ENCODE results near the gene BMI1. TPM values are rescaled to one million over a fixed set of nuclear protein-coding genes. Genes with fewer than 3 reads are reported as not detected.

The BMI1 gene
- total RNA-seq, 6 experiments from 2014 or later = 23.7 to 36.6 (median 27.8) TPM

GRCh38 chr10:22374489-22375126 lies 53.7 kb downstream of the BMI1 start:
- no peak for DNase-seq
- Histone ChIP-seq H3K4me1 (no peaks in the 10 kb centered on the region), H3K27me3 (no peaks in the 10 kb centered on the region), H3K9me3 (no peaks in the 10 kb centered on the region), H3K27ac (no peak overlapping the region), H3K4me3 (no peak overlapping the region), H3K36me3 (no peaks in the 10 kb centered on the region)
- intact Hi-C loops (cut with DNase I) = no loop called here
- ATAC-seq = no peak
- TF ChIP-seq CTCF (IDR thresholded peaks at IDR 0.05) (no peak), POLR2A (IDR thresholded peaks at IDR 0.05) (no peak)
- WGBS (ENCODE audit: insufficient coverage, low coverage, low lambda C conversion rate, missing lambda C conversion rate) = 62% methylated on average over 3 of the region's 3 CpGs

- no peaks in the 10 kb centered on the region for H3K27me3 ChIP-seq
- no peak for DNase-seq
- H3K4me1 ChIP-seq = no peaks in the 10 kb centered on the region
- ATAC-seq = no peak
- no peak overlapping the region for H3K27ac ChIP-seq
- intact Hi-C loops (cut with DNase I) = no loop called here
- TF ChIP-seq CTCF (IDR thresholded peaks at IDR 0.05) = no peak
- no peak for TF ChIP-seq POLR2A (IDR thresholded peaks at IDR 0.05)
- H3K4me3 ChIP-seq = no peak overlapping the region
- 45% methylated on average over 2 of the region's 3 CpGs for WGBS (ENCODE audit: insufficient coverage, low coverage, low lambda C conversion rate, missing lambda C conversion rate)
- no peaks in the 10 kb centered on the region for H3K9me3 ChIP-seq
- H3K36me3 ChIP-seq = no peaks in the 10 kb centered on the region
Measured at GRCh38 chr10:22379059-22379458, 58.2 kb downstream of the BMI1 start.

Small RNA genes lying within 50 kb of the gene (small RNA-seq; reads per million reads assigned to genes)
- 0 reads per million in 2 experiments for gene AL158211.3

Other genes with a start within 250 kb of the BMI1 start
- gene EBLN1, start 103.1 kb upstream of the BMI1 start, total RNA-seq = not detected
- gene COMMD3, start 4.7 kb upstream of the BMI1 start, total RNA-seq = 10 to 100 TPM; 23.2 to 39.0 (median 32.0) TPM
- gene SPAG6, start 24.4 kb downstream of the BMI1 start, total RNA-seq = not detected